GM18508 (cell line): ENCODE measurements around the gene ZNF407.
"Not testable (repeated sequence)": the region's sequence is repeated elsewhere in the genome, so short reads cannot be mapped to it uniquely, and the experiment has no call there.

ENCODE experiments used
- ATAC-seq: cut with Tn5 transposase; IDR thresholded peaks from one replicate; pipeline ENCODE4 v1.9.1; 2021; ENCODE audit warnings: moderate number of reproducible peaks; ENCODE audit not compliant: insufficient read depth, unreplicated experiment

Gene ZNF407

DNA sequence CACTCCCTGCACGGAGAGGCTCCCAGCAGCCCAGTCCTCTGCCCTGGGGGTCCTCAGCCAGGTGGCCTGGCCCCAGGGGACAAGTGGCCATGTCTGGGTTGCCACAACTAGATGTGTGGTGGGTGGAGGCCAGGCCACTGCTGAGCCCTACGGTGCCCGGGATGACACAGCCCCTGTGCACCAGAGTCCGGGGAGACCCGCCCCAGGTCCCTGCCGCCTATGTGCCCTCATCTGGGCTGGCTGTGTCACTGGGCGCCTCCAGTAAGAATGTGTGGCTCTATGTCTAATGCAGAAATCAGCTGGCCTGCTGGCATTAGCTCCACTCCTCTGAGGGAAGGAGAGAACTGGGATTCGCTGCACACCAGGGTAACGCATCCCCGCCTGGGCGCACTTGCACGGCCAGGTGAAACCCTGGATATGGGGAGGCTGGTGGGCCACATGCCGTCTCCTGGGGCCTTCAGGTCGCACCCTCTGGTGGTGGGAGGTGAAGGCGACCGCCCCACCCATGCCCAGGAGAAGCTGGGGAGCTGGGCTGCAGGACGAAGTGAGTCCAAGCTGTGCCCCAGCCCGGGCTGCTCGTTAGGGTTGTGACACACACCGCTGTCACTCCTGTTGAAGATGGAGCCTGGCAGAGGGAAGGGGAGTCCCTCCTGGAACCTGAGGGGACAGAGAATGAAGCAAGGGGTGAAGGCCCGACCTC is 475.2 kb downstream of the ZNF407 start:
- ATAC-seq: no peak

DNA sequence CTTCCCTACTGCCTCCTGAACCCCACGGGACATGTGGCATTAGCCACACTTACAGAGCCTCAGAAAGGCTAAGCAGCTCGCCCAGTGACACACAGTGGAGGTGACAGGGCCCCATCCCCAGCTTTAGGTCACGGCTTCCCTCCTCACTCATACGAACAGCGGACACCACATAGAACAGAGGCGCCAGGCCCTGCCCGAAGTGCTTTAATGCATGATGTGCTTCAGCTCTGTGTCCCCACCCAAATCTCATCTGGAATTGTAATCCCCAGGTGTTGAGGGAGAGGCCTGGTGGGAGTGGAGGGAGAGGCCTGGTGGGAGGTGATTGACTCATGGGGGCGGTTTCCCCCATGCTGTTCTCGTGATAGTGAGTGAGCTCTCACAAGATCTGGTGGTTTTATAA is 476.0 kb downstream of the ZNF407 start:
- no peak for ATAC-seq

GRCh38 chr18:75074196-75075015 is 476.7 kb downstream of the ZNF407 start:
- ATAC-seq: no peak

GRCh38 chr18:75075016-75075305 is 477.3 kb downstream of the ZNF407 start:
- ATAC-seq: no peak

DNA sequence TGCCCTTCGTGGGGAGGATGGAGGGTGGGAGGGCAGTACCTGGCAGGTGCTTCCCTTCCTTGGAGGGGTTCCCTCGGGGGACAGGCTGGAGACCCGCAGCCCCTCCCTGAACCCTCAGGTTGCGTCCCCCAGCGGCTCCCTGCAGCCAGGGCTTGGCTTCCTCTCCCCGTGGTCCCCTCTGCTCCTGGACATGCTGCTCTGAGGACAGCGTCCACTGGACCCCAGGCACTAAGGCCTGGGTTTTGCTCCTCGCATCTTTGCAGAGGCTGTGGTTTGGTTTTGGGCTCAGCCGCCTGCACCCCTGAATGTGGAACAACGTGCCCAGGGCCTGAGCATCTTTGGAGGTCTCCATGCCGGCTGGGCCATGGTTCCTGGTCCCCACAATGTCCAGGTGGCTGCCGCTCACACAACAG is 477.8 kb downstream of the ZNF407 start:
- no peak for ATAC-seq

DNA sequence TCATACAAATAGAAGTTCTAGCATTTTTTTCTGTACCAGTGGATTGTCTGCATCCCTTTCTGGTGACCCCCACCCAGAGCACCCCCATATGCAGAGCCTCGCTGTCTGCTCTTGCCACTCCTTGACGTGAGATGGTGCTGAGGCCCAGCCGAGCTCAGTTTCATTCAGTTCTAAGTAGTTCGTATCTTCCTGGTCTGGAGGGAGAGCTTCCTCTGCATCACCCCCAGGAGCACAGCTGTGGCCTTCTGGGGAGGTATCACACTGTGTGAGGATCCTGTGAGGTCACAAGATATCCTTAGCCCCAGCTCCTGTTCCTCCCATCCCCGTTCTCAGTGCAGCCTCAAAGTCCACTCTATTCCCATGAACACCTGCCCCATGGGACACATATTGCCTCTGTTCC is 478.6 kb downstream of the ZNF407 start:
- ATAC-seq: no peak

- ATAC-seq: no peak
These were observed 483.8 kb downstream of the ZNF407 start for GRCh38 chr18:75081486-75081885.

DNA sequence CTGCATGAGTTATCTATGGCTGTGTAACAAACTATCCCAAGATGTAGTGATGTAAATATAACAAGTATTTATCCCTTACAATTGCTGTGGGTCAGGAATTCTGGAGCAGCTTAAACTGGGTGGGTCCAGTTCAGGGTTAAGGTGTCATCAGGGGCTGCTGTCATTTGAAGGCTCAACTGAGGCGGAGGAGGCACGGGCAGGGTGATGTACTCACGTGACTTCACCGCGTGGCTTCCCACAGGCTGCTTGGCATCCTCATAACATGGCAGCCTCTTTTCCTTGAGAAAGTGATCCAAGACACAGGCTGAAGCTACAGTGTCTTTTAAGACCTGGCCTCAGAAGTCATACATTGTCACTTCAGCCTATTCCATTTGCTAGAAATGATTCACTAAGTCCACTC is 485.5 kb downstream of the ZNF407 start:
- ATAC-seq: no peak

- ATAC-seq: no peak
These were observed 486.1 kb downstream of the ZNF407 start for GRCh38 chr18:75083761-75084160.

DNA sequence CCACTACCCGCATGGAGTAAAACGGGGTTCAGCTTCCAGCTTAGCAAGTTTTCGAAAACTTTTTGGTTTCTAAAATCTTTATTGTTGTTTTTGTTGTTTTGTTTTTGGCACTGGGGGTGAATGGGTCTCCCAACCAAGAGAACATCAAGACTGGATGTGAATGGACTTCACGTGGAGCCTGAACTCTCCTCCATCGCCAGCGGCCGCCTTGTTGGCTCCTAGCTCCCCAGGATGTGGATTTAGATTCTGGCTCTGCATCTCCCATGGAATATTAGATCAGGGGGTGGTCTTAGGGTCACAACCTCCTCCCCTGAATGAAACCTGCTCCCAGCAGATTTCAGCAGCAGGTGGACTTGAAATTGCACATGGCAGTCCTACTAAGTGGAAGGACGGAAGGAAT is 488.0 kb downstream of the ZNF407 start:
- not testable (repeated sequence) for ATAC-seq

DNA sequence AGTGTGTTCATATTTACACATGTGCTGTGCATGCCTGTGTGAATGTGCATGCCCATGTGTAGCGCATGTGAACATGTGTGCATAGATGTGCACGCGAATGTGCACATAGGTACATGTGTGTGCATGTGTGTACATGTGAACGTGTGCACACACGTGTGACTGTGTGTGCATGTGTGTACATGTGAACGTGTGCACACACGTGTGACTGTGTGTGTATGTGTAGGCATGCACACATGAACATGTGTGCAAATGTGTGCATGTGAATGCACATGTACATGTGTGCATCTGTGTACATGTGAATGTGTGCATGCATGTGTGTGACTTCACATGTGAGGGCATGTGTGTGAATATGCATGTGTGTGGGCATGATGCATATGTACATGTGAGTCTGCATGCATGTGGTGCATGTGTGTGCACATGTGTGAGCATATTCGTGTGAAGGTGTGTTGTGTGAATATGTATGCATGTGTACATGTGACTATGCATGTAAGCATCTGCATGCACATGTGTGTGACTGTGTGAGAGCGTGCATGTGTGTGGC is 488.9 kb downstream of the ZNF407 start:
- ATAC-seq: no peak

GRCh38 chr18:75087119-75088020 is 489.7 kb downstream of the ZNF407 start:
- no peak for ATAC-seq

DNA sequence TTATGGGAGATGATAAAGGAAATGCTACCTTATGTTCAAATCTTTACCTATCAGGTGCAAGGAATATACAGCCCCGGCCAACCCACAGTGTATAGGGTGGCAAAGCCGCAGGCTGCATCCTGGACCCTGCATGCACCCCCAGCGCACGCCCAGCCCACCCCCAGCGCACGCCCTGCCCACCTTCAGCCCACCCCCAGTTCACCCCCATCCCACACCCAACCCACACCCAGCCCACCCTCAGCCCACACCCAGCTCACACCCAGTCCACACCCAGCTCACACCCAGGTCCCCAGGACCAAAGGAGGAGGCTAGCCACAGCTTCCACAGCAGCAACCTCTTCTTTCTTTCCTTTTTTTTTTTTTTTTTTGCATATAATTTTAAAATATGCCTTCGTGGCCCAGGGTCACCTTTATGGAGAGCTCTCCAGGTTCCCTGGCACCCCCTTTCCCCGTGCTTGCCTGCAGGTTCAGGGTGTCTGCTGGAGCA is 490.4 kb downstream of the ZNF407 start:
- no peak for ATAC-seq

DNA sequence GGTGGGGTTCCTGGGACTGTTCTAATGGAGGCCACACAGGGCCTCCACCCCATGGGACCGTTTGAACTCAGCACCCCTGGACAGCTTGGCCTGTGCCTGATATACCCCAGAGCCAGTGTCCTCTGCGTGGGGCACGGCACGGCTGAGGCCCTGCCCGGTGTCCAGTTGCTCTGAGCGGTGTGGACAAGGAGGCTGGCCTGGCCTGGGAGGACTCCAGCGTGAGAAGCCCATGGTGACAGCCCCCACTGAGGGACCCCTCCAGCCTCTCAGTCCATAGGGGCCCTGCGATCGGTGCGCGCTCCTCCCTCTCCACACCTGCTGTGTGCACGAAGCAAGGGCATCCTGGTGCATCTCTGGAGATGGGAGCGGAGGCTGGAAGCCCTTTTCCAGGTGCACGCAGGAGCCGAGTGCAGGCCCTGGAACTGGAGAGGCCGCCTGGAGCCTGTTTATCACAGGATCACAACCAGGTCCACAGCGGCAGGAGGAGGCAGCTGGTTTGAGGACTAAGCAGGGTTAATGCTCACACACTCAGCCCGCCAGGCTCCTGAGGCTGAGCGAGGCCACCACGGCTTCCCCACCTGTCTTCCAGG is 491.0 kb downstream of the ZNF407 start:
- no peak for ATAC-seq

GRCh38 chr18:75089748-75090327 is 492.2 kb downstream of the ZNF407 start:
- no peak for ATAC-seq

- no peak for ATAC-seq
These were observed 492.7 kb downstream of the ZNF407 start for GRCh38 chr18:75090336-75090735.

GRCh38 chr18:75097491-75098225 is 500.0 kb downstream of the ZNF407 start:
- no peak for ATAC-seq

DNA sequence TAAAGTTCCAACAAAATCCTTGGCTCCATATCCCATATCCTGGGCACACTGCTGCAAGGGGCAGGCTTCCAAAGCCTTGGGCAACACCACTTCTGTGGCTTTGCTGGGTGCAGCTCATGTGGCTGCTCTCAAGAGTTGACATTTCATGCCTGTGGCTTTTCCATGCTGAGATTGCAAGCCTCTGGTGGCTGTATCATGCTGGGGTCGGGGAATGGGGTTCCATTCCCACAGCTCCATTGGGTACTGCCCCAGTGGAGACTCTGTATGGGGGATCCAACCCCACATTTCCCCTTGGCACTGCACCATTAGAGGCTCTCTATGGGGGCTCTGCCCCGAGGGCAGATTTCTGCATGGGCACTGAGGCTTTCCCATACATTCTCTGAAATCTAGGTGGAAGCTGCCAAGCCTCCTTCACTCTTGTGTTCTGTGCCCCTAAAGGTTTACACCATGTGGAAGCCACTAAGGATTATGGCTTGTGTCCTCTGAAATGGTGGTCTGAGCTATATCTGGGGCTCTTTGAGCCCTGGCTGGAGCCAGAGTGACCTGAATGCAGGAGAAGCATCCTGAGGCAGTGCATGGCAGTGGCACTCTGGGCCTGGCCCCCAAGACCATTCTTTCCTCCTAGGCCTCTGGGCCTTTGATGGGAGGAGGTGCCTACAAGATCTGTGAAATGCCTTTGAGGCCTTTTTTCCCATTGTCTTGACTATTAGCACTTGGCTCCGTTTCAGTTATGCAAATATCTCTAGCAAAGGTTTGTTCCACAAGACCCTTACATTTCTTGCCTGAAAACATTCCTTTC is 503.4 kb downstream of the ZNF407 start:
- no peak for ATAC-seq
